NCI-H1417 treated with DMSO at 0.1 percent for 48 hours (cell line): Measurements from ENCODE around the gene ZRANB1.

Experiments used
- DNase-seq: peaks from one replicate; lab custom pipeline; 2025; lab: John Stamatoyannopoulos, UW

ZRANB1 gene

DNA sequence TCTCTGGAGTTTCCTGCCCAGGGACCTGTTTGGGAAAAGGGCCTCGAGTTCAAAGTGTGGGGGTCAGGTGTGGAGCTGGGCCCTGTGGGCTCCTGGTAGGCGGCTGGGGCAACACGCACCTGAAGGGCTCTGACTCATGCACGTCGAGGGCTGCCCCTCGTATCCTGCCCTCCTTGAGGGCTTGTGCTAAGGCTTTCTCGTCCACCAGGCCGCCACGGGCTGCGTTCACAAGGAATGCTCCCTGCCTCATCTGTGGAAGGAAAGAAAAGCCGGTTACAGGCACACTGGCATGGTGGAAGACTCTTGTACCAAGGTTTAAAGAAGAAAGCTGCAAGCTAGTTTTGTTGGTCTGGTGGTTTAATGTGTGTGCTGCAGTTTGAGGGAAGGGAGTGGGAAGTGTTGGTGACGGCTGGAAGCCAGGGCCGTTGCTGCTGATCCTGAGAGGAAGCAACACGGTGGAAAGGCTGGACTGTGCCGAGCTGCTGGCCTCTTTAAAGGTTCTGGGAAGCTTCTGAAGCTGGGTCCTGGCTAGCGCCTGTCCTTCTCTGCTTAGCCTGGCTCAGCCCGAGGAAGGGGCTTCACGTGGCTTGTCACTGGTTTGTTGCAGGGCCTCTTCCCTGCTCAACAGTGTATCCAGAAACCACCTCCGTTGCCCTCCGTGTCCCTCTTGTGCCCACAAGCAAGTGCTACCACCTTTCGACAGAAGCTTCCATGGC, 52.0 kb downstream of the ZRANB1 start:
- no peak for DNase-seq

DNA sequence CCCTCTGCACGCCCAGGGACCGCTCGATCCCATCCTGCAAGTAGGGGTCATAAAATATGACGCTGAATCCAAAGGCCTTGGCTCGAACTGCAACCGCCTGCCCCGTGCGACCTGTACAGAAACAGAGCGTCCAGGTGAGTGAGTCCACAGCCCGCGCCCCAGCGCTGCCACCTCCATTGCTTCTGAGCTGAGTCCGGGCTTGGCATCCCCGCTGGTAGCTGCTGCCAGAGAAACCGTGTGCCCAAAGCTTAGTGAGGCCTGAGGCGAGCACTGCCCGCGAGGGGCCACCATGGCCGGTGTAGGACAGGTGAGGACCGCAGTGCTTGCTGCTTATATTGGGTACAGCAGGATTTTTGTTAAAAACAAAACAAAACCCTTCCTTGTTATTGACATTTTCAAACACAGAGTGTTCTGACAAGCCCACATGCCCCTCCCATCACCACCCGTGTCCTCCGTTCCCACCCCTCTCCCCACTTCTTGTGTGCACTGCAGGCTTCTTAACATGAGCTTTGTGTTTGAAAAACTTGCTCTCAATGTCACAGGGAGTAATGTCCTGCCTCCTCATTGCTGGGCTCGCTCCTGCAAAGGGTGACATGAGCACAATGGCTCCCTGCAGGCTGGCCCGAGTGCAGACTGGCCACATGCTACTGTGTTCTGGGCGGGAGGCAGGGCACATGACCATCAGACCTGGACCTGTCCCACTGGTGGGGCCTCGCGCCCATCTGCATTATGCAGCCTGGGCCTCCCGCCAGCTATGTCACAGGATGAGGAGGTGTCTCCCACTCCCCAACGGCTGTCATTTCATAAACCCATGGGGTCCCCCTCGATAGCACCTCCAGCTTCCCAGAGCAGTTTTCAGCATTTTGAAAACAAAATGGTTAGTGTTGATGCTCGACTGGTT, 52.9 kb downstream of the ZRANB1 start:
- no peak for DNase-seq

DNA sequence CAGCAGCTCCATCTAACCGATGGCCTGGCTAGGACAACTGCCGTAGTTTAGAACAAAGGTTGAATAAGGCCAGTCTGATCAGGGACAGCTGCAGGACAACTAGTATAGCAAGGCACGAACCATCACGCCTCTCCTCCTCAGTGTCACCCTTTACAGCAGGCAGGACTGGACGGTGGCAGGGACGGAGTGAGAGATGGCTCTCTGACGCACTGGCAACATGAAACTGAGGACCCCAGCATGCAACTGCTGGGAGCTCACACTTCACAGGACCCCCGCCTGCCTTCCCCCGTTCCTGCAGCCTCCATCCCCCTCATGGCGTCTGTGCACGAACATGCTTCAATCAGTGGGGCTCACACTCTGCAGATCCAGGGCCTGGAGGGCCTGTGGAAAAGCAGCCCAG, 53.7 kb downstream of the ZRANB1 start:
- DNase-seq: no peak

DNA sequence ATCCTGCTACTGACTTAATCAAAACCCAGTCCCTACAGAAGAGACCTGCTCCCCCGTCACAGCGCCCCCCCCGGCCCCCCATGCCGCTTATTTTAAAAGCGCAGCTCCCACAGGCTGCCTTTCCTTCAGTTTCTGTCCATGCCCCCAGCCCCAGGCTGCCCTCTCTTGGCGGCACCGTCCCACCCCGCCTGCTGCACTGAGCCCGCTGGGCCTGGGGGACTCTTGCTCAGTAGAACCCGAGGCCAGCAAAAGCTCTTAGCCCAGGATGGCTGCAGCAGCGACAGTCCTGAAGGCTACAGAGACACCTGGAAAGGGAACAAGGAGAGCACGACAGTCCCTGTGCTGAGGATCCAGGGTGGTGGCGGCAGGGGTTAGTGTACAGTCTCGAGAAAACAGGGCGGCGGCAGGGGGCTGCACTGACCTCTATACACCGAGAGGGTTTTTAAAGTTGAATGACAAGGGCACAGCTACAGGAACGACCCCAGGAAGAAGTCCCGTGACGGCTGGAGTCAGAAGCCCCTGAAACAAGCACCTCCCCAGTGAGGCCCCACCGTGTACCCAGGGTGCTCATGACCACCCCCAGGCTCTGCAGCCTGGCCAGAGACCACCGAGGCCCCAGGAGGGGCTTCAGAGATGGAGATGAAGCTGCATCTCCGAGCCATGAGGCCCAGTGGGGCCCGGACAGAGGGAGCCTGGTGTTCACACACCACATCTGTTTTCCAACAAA, 54.4 kb downstream of the ZRANB1 start:
- DNase-seq: no peak

DNA sequence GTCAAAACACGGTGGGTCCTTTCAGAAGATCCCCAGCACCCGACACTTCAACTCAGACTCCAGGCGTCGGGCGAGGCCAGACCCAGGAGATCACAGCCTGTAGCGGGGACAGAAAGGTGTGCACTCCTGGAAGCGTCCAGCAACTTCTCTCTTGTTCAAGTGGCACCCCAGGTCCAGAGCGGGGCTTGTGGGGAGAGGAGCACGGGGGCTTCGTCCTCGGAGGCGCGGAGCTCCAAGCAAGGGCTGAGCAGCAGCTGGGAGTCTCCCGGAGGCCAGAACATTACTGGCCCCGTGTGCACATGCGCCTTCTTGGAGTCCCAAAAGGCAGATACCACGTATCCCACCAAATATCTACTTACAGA, 54.9 kb downstream of the ZRANB1 start:
- DNase-seq: no peak

DNA sequence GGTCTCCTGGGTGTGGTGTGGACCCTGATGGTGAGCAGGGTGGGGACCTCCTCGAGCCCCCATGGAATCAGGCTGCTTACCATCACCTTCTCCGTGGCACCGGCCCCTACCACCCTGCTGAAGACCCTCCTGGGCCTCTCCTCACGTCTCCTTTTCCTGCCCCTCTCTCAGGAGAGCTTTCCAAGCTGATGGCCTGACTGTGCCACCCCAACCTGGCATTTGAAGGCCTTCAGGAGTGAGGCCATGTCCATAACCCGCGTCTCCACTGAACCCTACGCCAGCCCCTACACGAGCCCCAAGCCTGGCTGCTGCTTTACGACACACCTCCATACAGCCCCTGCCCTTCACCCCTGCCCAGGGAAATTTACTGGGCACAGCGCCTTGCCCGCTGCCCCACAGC, 55.4 kb downstream of the ZRANB1 start:
- no peak for DNase-seq

DNA sequence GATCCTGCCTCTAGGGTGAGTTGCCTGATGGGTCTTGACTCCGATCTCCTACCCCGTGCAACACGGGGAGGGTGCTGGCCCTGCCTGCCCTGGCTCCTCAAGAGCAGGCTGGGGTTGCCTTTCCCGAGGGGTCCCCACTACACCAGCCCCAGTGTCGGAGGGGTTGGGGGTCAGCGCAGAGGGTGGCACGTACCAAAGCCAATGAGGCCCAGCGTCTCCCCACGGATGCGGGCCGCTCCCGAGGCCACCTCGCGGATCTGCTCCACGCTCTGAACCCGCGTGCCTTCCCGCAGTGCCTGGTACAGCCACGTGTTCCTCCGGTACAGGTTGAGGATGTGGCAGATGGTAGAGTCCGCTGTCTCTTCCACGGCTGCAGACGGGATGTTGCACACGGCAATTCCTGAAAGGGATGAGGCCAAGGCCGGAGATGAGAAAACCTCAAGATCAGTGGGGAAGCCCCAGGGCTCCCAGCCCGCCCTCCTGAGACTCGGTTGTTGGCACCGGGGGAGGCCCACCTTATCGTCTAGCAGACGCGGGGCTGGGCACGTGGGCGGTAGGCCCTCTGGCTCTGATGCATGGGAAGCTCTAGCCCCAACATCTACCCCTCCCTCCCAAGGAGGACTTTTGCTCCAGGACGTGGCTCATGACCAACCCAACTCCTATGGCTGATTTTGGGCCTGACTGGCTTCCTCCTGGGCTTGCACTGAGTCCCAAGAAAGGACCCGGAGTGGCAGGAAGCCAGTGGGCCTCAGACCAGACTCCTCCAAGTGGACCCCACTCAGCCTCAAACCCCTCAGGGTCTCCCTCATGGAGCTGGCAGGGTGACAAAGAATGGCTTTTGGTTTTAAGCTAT, 56.1 kb downstream of the ZRANB1 start:
- DNase-seq: no peak

DNA sequence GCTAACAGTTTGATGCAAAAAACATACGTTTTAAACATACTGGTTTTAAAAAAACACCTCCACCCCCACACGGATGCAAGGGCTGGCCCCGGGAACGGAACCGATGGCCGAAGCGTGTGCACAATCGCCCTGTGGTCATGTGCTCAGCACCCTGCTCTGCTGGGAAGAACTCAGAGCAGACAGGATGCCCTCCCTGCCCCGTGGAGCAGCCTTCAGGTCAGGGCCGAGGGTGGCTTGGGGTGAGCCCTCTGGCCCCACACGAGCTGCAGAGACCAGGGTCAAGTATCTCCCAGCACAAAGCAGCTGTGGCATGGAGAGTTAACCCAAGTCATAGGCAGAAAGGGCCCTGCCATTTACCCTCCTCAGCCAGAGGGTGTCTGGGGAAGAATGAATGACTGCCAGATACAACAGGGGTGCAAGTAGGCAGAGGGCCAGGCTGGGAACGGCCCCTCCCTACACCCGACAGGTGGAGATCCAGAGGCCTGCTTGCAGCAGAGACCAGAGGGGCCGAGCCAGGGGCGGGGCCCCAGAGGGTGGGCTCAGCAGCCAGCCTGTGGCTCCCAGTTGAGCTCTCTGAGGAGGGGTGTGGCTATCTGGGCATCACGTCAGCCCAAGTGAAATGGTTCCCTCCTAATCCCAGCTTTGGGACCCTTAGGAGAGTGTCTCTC, 56.8 kb downstream of the ZRANB1 start:
- DNase-seq: no peak

DNA sequence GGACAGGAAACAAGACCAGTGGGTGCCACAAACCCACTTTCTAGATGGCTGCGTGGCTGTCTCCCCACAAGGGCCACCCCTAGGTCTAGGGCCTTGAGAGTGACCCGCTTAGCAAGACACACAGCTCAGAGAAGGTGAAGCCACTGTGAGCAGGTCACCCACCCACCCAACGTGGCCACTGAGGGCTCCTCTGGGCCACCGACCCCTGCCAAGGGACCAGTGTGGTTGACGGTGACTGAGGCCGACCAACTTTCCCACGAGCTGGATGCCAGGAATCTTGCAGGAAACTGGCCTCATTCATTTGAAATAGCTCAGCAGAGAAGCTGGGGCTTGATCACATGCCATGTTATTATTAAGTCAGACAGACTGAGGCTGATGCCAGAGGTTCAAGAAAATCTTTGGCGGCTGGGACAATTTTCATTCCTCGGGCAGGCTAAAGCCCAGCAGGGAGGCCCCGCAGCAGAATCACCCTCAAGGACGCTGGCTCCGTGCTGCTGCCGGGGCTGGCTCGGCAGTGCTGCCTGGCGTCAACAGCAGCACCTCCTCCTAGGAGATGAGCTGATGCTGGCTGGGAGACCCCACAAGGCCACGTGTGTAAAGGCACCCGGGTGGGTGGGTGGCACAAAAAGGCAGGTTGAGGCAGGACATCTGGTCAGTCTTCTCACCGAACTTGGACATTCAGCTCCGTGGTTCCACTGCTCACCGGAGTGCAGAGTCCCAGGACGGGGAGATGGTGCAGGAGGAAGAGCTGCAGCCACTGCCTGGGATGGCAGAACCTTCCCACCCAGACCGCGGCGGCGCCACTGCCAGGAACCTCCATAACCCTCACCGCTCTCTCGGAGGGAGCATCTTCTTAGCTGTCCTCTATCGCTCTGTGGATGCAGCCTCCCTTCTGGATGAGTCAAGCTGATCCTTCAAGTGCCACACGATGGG, 57.8 kb downstream of the ZRANB1 start:
- no peak for DNase-seq

DNA sequence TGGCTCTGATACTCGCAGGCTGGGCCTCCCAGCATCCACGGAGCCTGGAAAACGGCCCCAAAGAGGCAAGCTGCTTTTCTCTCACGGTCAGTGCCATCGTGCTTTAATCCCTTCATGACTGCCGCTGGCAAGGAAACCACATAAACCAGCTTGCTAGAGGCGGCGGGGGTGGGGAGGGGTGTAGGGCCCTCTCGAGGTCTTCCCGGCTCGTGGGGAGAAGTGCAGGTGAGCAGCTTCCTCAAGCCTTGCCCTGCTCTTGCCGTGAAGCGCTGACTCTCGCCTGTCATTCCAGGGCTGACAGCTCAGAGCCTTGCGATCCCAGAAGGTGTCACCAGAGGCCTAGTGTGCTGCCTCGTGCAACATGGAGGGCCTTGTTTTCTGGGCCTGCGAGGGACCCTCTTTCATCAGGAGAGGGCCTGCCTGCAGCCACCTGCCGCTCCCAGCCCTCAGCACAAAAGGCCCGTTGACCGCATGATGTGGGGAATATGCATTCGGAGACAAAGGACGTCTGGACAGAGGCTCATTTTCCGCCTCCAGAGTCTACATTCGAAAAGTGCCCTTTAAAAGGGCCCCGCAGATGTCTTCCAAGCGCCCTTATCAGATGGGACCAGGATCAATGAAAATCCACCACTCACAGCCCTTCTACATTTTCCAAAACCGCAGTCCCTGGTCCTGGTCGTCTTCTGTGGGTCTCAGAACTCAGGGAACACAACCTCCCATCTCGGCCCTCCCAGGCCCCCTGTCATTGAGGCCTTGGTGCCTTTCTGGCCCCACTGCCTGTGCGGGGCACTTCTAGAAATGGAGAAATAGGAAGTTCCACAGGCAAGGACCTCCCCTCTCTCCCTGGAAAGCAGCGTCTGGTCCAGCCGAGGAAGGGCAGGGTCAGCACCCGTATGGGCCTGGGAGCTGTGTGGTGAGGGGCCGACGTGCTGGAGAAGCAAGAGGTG, 58.7 kb downstream of the ZRANB1 start:
- DNase-seq: no peak

DNA sequence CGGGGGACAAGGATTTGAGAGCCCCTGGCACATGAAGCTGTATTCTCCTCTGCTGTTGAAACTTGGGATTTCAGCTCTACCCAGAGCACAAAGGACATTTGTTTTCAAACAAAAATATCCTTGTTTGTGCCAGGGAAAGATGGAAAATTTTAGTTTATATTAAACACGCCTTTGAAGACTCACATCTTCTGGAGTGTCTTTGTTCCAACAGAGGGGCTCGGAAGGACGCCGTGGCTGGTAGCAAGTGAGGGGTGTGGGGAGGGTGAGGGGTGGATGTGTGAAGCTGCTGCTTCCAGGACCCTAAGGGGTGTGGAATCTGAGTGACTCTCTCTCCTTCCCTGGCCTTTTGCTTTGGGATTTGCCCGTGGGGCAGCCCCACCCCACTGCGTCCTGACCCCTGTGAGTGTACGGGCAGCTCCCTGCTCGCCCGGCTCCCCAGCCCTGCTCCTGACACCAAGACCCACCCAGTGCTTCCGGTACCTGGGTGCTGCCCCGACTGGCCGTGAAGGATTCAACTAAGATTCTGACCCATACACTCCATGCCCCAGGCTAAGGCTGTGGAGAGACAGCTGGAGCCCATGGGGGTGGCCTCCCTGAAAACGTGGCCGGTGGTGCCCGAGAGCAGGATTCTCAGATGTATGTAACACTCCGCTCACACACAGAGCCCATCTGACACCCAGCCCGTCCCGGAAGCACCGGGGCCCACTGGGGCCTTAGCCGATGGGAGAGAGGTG, 59.6 kb downstream of the ZRANB1 start:
- DNase-seq: no peak

DNA sequence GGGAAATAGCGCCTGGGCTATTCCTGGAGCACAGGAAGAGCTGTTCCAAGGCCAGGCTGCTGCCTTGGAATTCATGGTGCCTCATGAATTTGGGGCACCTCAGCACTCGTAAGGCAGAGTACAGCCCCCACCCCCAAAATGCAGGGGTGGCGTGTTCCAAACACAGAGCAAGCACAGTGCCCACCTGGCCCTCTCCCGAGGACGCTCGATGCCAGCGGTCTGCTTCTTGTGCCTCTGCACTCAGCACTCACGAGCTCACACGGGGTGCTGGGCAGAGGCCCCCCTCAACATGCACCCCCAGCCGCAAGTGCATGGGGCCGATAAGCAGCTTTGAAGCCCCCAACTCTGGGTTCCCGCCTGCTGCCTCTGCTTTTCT, 60.1 kb downstream of the ZRANB1 start:
- DNase-seq: no peak

DNA sequence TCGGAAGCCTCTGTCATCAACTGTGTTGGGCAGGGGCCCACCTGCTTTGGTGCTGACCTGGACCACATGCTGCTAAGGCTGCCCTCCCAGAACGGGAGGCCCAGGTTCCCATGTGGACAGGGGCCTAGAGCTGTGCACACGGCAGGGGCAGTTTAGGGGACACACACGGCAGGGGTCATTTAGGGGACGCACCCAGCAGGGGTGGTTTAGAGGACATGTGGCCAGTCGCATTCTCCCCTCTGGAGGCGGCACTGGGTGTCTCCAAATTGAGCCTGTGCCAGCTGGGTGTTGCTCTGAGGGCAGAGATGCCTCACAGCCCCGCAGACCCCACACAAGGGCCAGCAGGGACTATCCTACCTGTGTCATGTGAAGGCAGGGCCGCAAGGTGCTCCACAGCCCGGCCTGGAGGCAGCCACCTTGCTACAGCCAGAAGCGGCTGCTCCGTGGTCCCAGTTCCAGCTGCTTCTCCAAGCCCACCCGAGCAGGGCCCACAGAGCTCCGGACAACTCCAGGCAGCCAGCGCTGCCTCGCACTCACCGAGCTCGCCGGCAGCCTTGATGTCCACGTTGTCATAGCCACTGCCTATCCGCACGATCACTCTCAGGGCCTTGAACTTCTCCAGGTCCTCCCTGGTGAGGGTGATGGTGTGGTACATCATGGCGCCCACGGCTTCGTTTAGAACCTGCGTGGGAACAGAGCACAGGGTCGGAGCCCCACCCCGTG, 60.7 kb downstream of the ZRANB1 start:
- DNase-seq: no peak

DNA sequence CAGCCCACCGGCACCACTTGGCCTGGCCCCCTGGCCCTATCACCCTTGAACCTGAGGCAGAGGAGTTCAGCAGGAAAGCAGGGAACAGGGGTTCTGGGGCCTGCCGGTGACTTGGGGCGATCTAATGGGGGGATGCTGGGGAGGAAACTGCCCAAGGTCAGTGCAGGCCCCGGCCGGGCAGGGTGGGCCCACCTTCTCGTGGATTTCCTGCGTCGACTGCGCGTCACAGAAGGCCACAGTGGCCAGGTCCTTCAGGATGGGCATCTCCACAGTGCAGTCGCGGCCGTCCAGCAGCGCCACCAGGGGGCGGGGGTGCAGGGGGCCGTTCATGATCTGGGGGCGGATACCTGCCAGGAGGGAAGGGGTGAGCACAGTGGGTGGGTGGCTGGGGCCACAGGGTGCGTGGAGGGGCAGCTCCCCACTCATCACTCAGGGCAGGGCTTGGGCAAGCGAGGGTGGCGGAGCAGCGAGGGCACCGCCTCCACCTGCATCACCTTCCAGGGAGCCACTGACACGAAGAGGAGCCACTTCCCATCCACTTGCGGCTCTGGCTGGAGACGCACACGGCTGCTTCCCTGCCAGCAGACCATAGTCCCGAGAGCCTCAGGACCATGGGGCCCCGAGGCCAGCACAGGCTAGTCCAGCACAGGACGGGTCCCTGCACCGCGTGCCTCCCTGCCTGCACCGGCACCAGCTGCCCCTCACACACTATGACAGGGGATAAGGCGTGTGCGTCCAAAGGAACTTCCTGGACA, 61.4 kb downstream of the ZRANB1 start:
- no peak for DNase-seq

DNA sequence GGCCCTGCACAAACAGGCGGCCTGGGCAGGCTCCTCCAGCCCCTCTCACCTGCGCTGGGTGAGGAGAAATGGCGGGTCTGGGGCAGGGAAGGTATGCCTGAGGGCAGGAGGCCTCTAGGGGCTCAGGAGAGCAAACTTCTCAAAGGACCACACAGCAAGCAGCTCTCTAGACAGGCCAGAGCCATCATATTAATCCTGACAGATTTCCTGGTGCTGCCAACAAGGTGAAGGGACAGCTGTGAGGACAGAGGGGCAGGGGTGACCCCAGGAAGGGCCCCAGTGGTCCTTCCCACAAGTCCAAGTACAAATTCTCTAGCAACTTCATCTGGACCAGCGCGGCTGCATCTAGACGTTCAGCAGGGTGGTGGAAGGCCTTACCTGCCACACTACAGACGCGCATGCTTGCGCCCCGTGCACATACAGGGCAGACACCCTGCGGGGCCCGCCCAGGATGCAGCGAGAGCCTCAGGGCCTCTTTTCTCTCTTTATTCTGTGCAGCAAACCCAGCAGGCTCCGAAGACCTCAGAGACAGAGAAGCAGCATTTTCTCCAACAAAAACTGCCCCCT, 62.1 kb downstream of the ZRANB1 start:
- no peak for DNase-seq

DNA sequence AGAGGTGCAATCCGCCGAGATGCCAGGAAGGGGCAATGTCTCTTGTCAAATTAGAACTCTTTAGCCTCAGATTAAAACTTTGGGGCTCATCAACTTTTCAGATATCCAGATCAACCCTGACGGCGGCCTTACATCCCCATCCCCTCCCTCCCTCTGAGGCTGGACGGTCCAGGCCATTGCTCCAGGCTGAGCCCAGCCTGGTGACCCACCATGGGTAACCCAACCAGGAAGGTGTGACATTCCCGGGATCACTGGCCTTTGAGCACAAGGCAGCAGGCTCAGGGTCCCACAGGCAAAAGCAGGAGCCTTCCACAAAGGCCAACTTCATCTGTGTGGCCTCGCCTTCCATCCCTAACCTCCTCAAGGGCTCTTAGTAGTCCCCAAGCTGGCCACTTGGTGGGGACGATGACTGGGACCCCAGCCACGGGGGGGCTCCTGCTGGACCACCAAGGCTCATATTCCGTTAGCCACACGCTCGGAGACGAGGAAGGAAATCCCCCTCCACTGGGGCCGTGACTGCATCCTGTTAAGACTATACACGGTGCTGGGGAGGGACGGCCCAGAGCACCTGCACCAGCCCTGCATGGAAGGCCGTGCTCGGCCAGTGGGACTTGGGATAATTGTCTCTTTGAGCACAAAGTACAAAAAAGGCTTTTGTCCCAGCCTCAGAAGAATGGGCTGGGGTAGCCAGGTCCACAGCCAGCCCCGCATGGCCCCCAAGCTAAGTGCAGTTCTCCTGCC, 62.8 kb downstream of the ZRANB1 start:
- DNase-seq: no peak
